K562 (cell line): Measurements from ENCODE around the gene EXOC2. TPM values are rescaled to one million over a fixed set of nuclear protein-coding genes. Genes with fewer than 3 reads are reported as not detected.

ENCODE experiments used
- CEBPZ ChIP-seq: fragments of 150-350 bp; IDR thresholded peaks from 2 replicates; pipeline ENCODE4 v1.6.1; 2014; ENCODE audit warnings: low read depth, mild to moderate bottlenecking, low read length, borderline replicate concordance
- CHD1 ChIP-seq: fragments of 200-600 bp; sonication (generic); IDR thresholded peaks from one replicate; pipeline ENCODE4 v1.6.1; 2012; ENCODE audit warnings: mild to moderate bottlenecking, moderate library complexity, low read length, inconsistent platforms
- ESRRA ChIP-seq: fragments of 450-650 bp; IDR thresholded peaks from 2 replicates; pipeline ENCODE4 v1.6.1; 2014; ENCODE audit warnings: low read depth, mild to moderate bottlenecking, moderate library complexity, borderline replicate concordance
- FOSL1 ChIP-seq: fragments of 200-800 bp; sonication (Bioruptor generic); conservative IDR thresholded peaks from 2 replicates; pipeline ENCODE4 v1.6.1; 2016; ENCODE audit warnings: missing genetic modification characterization, missing compliant biosample characterization
- FOXM1 ChIP-seq, 2 experiments: fragments of 450-650 bp in 1 of 2; sonication (generic) in 1 of 2; formaldehyde crosslinking in 1 of 2; IDR thresholded peaks; 2 replicates each; pipeline versions ENCODE4 v1.6.1 to v1.9.0; 2017 to 2022; ENCODE audit warnings: low read depth in 2 of 2, mild to moderate bottlenecking in 2 of 2, missing genetic modification reagents in 1 of 2, moderate library complexity in 1 of 2
- NCOA1 ChIP-seq: fragments of 450-650 bp; IDR thresholded peaks from 2 replicates; pipeline ENCODE4 v1.6.1; 2016; ENCODE audit warnings: low read depth
- NR1H2 ChIP-seq: sonication (generic); formaldehyde crosslinking; IDR thresholded peaks from 2 replicates; pipeline ENCODE4 v1.4.0; 2020; ENCODE audit warnings: mild to moderate bottlenecking, missing genetic modification reagents
- SIRT6 ChIP-seq: IDR thresholded peaks from one replicate; pipeline ENCODE4 v1.6.1; 2012; ENCODE audit warnings: low read depth, mild to moderate bottlenecking, control low read depth, inconsistent platforms, low read length, moderate library complexity
- SMAD4 ChIP-seq: fragments of 250-450 bp; sonication (Bioruptor Pico); conservative IDR thresholded peaks from 2 replicates; pipeline ENCODE4 v1.8.0; 2021; ENCODE audit warnings: inconsistent platforms, mild to moderate bottlenecking, moderate library complexity
- SMARCA4 ChIP-seq: fragments of 450-650 bp; IDR thresholded peaks from 2 replicates; pipeline ENCODE4 v1.6.1; 2016
- SMARCC2 ChIP-seq: fragments of 450-650 bp; IDR thresholded peaks from 2 replicates; pipeline ENCODE4 v1.6.1; 2017; ENCODE audit warnings: antibody characterized with exemption, moderate library complexity, mild to moderate bottlenecking, low read depth
- STAG1 ChIP-seq: sonication (generic); formaldehyde crosslinking; IDR thresholded peaks from 2 replicates; pipeline ENCODE4 v1.5.0; 2020; ENCODE audit warnings: missing genetic modification reagents, borderline replicate concordance
- TCF15 ChIP-seq: fragments of 250-450 bp; sonication (Bioruptor Pico); IDR thresholded peaks from 2 replicates; pipeline ENCODE4 v1.8.0; 2022; ENCODE audit warnings: moderate library complexity, mild to moderate bottlenecking, inconsistent platforms
- ZBTB43 ChIP-seq: sonication (generic); formaldehyde crosslinking; IDR thresholded peaks from 2 replicates; pipeline ENCODE4 v1.8.0; 2023; ENCODE audit warnings: mild to moderate bottlenecking, missing genetic modification reagents
- ZNF24 ChIP-seq: fragments of 450-650 bp; IDR thresholded peaks from 2 replicates; pipeline ENCODE4 v1.6.1; 2016
- ZNF277 ChIP-seq: fragments of 250-450 bp; sonication (Bioruptor Pico); IDR thresholded peaks from 2 replicates; pipeline ENCODE4 v1.8.0; 2022; ENCODE audit warnings: inconsistent platforms, mild to moderate bottlenecking, moderate library complexity, borderline replicate concordance
- polyA plus RNA-seq, 8 experiments: library from polyadenylated mRNA; depleted of rRNA in 4 of 8; stranded (reverse) in 5 of 8; unstranded in 3 of 8; fragments of >200 nt; fragmentation: Nextera tagmentation in 2 of 8; fragmentation: Illumina TruSeq in 1 of 8; extraction: Ambion mirVana in 2 of 8; extraction: Trizol in 1 of 8; gene quantifications; 2 replicates each; pipeline versions ENCODE4 v1.2.1 to v1.2.3, GENCODE V29; 2011 to 2014; ENCODE audit warnings: inconsistent platforms in 1 of 8, missing spikeins in 1 of 8
- total RNA-seq, 7 experiments: library from RNA; depleted of rRNA in 6 of 7; stranded (reverse); fragments of >200 nt in 6 of 7; fragmentation: Illumina TruSeq in 2 of 7; extraction: Trizol in 2 of 7; gene quantifications; 2 replicates each; pipeline versions ENCODE4 v1.2.1 to v1.2.3, GENCODE V29; 2011 to 2021; ENCODE audit warnings: low replicate concordance in 1 of 7
- TF ChIP-seq, protein P1 (sequence below), 2 experiments: fragments of 450-650 bp; IDR thresholded peaks; 2 replicates each; pipeline ENCODE4 v1.6.1; 2018; ENCODE audit warnings: mild to moderate bottlenecking in 2 of 2, low read depth in 1 of 2; ENCODE audit not compliant: partially characterized antibody in 2 of 2

EXOC2 gene
- total and polyA plus RNA-seq, 9 of the 15 experiments (the other 6 are each of a cell fraction or from before 2014, with no cell fraction given), result 12.2 to 30.2 (median 24.2) TPM

- TF ChIP-seq CEBPZ, result no peak
- TF ChIP-seq NCOA1, result no peak
- no peak for TF ChIP-seq ZNF277 (CRISPR knock-in tag)
- no peak for TF ChIP-seq SIRT6
- 0 out of 2 replicates have a peak, but pooled peaks have one; percentile 28 for TF ChIP-seq SMARCA4
- TF ChIP-seq SMARCC2, result no peak
- TF ChIP-seq ESRRA, result peak; percentile 30
- TF ChIP-seq ZNF24, result no peak
- TF ChIP-seq, protein P1, sequence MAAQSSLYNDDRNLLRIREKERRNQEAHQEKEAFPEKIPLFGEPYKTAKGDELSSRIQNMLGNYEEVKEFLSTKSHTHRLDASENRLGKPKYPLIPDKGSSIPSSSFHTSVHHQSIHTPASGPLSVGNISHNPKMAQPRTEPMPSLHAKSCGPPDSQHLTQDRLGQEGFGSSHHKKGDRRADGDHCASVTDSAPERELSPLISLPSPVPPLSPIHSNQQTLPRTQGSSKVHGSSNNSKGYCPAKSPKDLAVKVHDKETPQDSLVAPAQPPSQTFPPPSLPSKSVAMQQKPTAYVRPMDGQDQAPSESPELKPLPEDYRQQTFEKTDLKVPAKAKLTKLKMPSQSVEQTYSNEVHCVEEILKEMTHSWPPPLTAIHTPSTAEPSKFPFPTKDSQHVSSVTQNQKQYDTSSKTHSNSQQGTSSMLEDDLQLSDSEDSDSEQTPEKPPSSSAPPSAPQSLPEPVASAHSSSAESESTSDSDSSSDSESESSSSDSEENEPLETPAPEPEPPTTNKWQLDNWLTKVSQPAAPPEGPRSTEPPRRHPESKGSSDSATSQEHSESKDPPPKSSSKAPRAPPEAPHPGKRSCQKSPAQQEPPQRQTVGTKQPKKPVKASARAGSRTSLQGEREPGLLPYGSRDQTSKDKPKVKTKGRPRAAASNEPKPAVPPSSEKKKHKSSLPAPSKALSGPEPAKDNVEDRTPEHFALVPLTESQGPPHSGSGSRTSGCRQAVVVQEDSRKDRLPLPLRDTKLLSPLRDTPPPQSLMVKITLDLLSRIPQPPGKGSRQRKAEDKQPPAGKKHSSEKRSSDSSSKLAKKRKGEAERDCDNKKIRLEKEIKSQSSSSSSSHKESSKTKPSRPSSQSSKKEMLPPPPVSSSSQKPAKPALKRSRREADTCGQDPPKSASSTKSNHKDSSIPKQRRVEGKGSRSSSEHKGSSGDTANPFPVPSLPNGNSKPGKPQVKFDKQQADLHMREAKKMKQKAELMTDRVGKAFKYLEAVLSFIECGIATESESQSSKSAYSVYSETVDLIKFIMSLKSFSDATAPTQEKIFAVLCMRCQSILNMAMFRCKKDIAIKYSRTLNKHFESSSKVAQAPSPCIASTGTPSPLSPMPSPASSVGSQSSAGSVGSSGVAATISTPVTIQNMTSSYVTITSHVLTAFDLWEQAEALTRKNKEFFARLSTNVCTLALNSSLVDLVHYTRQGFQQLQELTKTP (IDR thresholded peaks at IDR 0.05; ENCODE audit: low read depth in 1 of 2, partially characterized antibody in 2 of 2), result no peak
- peak; percentile 40 for TF ChIP-seq CHD1
- no peak for TF ChIP-seq STAG1 (CRISPR knock-in tag)
- TF ChIP-seq FOSL1, result no peak; the same call in 1 of the 2 replicates
- TF ChIP-seq ZBTB43, result no peak
- no peak for TF ChIP-seq SMAD4
- no peak for TF ChIP-seq FOXM1 (IDR thresholded peaks at IDR 0.05; ENCODE audit: low read depth)
- no peak for TF ChIP-seq FOXM1 (CRISPR knock-in tag; IDR thresholded peaks at IDR 0.05; ENCODE audit: low read depth)
- TF ChIP-seq TCF15, result no peak
- TF ChIP-seq NR1H2 (CRISPR knock-in tag), result no peak
Observed at GRCh38 chr6:692356-692851, 535 bp downstream of the EXOC2 start (continued).
